ENCODE data around the gene HRK.

- no peak for TF ChIP-seq CTCF (IDR thresholded peaks at IDR 0.05)
- no peak for TF ChIP-seq TCF7L2 (IDR thresholded peaks at IDR 0.05; ENCODE audit: low read depth, low read length)
- no peak for TF ChIP-seq REST (IDR thresholded peaks at IDR 0.05; ENCODE audit: insufficient read depth in 1 of 2, low read depth in 2 of 2, low read length in 1 of 2)
These were observed 73.7 kb downstream of the HRK start for GRCh38 chr12:116807546-116807945.
